PC-3 (cell line): ENCODE results near the gene ACBD4.

Source experiments
- EZH2phosphoT487 ChIP-seq: fragments of 300-600 bp; sonication (generic); IDR thresholded peaks from 2 replicates; pipeline ENCODE4 v1.6.1; 2018; ENCODE audit warnings: mild to moderate bottlenecking, antibody characterized with exemption, low read length, borderline replicate concordance
- TF ChIP-seq, protein P1 (sequence below): fragments of 300-600 bp; sonication (generic); conservative IDR thresholded peaks from 2 replicates; pipeline ENCODE4 v1.5.1; 2017; ENCODE audit warnings: antibody characterized with exemption, low read depth, mild to moderate bottlenecking, low read length

DNA sequence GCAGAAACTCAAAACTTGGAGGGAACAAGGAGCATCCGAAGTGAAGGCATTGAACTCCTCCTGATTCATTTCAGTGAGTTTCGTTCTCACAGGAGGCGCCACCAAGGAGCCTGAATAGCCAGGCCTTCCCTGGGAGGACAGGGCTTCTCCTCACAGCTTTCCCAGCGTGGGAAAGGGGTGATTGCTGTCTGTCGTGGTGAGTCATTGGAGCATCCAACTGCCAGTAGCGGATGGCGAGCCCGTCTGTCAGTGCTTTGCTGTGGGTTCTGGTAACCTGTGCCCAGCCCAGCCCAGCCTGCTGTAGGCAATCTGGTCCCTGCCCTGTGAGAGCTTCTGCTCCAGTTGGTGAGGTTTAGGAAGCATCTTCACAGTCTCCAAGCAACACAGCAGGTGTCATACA lies 31.5 kb upstream of the ACBD4 start:
- no peak for TF ChIP-seq EZH2phosphoT487
- TF ChIP-seq, protein P1, sequence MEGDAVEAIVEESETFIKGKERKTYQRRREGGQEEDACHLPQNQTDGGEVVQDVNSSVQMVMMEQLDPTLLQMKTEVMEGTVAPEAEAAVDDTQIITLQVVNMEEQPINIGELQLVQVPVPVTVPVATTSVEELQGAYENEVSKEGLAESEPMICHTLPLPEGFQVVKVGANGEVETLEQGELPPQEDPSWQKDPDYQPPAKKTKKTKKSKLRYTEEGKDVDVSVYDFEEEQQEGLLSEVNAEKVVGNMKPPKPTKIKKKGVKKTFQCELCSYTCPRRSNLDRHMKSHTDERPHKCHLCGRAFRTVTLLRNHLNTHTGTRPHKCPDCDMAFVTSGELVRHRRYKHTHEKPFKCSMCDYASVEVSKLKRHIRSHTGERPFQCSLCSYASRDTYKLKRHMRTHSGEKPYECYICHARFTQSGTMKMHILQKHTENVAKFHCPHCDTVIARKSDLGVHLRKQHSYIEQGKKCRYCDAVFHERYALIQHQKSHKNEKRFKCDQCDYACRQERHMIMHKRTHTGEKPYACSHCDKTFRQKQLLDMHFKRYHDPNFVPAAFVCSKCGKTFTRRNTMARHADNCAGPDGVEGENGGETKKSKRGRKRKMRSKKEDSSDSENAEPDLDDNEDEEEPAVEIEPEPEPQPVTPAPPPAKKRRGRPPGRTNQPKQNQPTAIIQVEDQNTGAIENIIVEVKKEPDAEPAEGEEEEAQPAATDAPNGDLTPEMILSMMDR = no peak
